MM.1S (cell line): ENCODE measurements around the gene SLC8A1.

Experiments
- EZH2phosphoT487 ChIP-seq: fragments of 300-600 bp; sonication (generic); IDR thresholded peaks from 2 replicates; pipeline ENCODE4 v1.6.1; 2018; ENCODE audit warnings: antibody characterized with exemption, low read length
- TF ChIP-seq, protein P1 (sequence below): fragments of 300-600 bp; sonication (generic); IDR thresholded peaks from 2 replicates; pipeline ENCODE4 v1.5.1; 2016; ENCODE audit warnings: antibody characterized with exemption, low read length, mixed read lengths

GRCh38 chr2:40404517-40404916, 47.4 kb downstream of the SLC8A1 start:
- TF ChIP-seq, protein P1, sequence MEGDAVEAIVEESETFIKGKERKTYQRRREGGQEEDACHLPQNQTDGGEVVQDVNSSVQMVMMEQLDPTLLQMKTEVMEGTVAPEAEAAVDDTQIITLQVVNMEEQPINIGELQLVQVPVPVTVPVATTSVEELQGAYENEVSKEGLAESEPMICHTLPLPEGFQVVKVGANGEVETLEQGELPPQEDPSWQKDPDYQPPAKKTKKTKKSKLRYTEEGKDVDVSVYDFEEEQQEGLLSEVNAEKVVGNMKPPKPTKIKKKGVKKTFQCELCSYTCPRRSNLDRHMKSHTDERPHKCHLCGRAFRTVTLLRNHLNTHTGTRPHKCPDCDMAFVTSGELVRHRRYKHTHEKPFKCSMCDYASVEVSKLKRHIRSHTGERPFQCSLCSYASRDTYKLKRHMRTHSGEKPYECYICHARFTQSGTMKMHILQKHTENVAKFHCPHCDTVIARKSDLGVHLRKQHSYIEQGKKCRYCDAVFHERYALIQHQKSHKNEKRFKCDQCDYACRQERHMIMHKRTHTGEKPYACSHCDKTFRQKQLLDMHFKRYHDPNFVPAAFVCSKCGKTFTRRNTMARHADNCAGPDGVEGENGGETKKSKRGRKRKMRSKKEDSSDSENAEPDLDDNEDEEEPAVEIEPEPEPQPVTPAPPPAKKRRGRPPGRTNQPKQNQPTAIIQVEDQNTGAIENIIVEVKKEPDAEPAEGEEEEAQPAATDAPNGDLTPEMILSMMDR = no peak
- TF ChIP-seq EZH2phosphoT487 = no peak
